Measurements from ENCODE around the gene SLC38A8. TPM values are rescaled to one million over a fixed set of nuclear protein-coding genes. Genes with fewer than 3 reads are reported as not detected.

SLC38A8 gene
- total RNA-seq, 2 experiments from 2014 or later = not detected

DNA sequence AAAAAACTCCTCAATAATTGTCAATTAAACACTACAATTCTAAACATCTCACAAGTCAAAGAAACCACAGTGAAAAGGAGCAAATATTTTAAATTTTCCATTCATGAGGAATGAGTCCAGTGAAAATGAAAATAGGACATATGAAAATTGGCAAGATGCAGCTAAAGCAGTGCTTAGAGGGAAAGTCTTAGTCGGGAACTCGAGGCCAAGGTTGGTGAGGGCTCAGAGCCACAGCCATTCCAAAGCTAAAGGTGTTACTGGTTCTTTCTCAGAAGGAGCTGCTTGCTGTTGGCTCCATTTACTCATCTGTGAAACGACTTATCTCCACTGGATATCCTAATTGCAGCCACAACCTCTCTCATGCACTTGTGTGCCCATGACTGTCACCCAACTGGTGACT, 6.5 kb downstream of the SLC38A8 start:
- no peak for DNase-seq
- TF ChIP-seq, protein P1, sequence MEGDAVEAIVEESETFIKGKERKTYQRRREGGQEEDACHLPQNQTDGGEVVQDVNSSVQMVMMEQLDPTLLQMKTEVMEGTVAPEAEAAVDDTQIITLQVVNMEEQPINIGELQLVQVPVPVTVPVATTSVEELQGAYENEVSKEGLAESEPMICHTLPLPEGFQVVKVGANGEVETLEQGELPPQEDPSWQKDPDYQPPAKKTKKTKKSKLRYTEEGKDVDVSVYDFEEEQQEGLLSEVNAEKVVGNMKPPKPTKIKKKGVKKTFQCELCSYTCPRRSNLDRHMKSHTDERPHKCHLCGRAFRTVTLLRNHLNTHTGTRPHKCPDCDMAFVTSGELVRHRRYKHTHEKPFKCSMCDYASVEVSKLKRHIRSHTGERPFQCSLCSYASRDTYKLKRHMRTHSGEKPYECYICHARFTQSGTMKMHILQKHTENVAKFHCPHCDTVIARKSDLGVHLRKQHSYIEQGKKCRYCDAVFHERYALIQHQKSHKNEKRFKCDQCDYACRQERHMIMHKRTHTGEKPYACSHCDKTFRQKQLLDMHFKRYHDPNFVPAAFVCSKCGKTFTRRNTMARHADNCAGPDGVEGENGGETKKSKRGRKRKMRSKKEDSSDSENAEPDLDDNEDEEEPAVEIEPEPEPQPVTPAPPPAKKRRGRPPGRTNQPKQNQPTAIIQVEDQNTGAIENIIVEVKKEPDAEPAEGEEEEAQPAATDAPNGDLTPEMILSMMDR (IDR thresholded peaks at IDR 0.05) = no peak
- H3K4me3 Mint-ChIP-seq = no peak overlapping the region
- no peaks in the 10 kb centered on the region for H3K36me3 ChIP-seq (ENCODE audit: insufficient read depth, low read length)
- no peak overlapping the region for H3K27ac ChIP-seq (ENCODE audit: low read depth in 1 of 2, low read length in 2 of 2)
- intact Hi-C loops (cut with DNase I, micrococcal nuclease) = no loop called here
- POLR2A ChIA-PET = no interaction called here
- H3K36me3 Mint-ChIP-seq (ENCODE audit: low read depth) = no peaks in the 10 kb centered on the region
- no peak overlapping the region for H3K4me3 ChIP-seq (ENCODE audit: low read length)
- H3K27me3 ChIP-seq (ENCODE audit: control insufficient read depth in 1 of 2, insufficient read depth in 2 of 2, low read length in 2 of 2) = no peaks in the 10 kb centered on the region
- peaks cover 4% of the 10 kb centered on the region for H3K27me3 Mint-ChIP-seq
- H3K9me3 Mint-ChIP-seq = no peaks in the 10 kb centered on the region
- ATAC-seq (ENCODE audit: poor library complexity) = no peak
- H3K27ac Mint-ChIP-seq = no peak overlapping the region
- H3K4me1 ChIP-seq (ENCODE audit: insufficient read depth, low read length) = no peaks in the 10 kb centered on the region
- CTCF ChIA-PET = no interaction called here
- no peaks in the 10 kb centered on the region for H3K4me1 Mint-ChIP-seq (ENCODE audit: low read depth)
- H3K9me3 ChIP-seq (ENCODE audit: control insufficient read depth in 1 of 2, insufficient read depth in 1 of 2, low read length in 2 of 2) = peaks cover 0 to 25% of the 10 kb centered on the region in 2 experiments

DNA sequence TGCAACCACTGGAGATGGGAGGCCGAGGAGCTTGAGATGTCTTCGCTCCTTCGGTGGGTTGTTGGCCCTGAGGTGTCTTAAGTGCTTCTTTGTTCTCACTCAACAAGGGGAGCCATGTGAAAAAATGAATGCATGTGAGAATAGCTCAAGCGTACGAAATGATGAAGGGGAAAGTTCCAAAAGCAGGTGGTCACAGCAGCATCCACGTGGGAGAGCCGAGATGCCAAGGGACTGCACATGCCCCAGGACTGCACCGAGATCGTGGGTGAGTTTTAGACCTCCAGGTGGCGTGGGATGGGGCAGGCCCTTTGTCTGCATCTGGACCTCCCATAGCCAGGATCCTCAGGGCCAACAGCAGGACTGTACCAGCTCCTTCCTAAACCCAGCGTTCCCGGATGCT, 8.1 kb downstream of the SLC38A8 start:
- H3K36me3 ChIP-seq (ENCODE audit: insufficient read depth, low read length) = no peaks in the 10 kb centered on the region
- Mint-ChIP-seq H3K9me3 (no peaks in the 10 kb centered on the region), H3K27me3 (peaks cover 11% of the 10 kb centered on the region), H3K4me1 (ENCODE audit: low read depth) (peaks cover 3% of the 10 kb centered on the region), H3K36me3 (ENCODE audit: low read depth) (no peaks in the 10 kb centered on the region), H3K4me3 (no peak overlapping the region), H3K27ac (no peak overlapping the region)
- H3K4me1 ChIP-seq (ENCODE audit: insufficient read depth, low read length) = peaks cover 2% of the 10 kb centered on the region
- peaks cover 0 to 27% of the 10 kb centered on the region in 2 experiments for H3K9me3 ChIP-seq (ENCODE audit: control insufficient read depth in 1 of 2, insufficient read depth in 1 of 2, low read length in 2 of 2)
- H3K4me3 ChIP-seq (ENCODE audit: low read length) = no peak overlapping the region
- TF ChIP-seq, protein P1 (IDR thresholded peaks at IDR 0.05) = no peak
- intact Hi-C loops (cut with DNase I, micrococcal nuclease) = no loop called here
- no peak for DNase-seq
- POLR2A ChIA-PET = no interaction called here
- no peaks in the 10 kb centered on the region for H3K27me3 ChIP-seq (ENCODE audit: control insufficient read depth in 1 of 2, insufficient read depth in 2 of 2, low read length in 2 of 2)
- H3K27ac ChIP-seq (ENCODE audit: low read depth in 1 of 2, low read length in 2 of 2) = no peak overlapping the region
- no peak for ATAC-seq (ENCODE audit: poor library complexity)
- CTCF ChIA-PET = no interaction called here

DNA sequence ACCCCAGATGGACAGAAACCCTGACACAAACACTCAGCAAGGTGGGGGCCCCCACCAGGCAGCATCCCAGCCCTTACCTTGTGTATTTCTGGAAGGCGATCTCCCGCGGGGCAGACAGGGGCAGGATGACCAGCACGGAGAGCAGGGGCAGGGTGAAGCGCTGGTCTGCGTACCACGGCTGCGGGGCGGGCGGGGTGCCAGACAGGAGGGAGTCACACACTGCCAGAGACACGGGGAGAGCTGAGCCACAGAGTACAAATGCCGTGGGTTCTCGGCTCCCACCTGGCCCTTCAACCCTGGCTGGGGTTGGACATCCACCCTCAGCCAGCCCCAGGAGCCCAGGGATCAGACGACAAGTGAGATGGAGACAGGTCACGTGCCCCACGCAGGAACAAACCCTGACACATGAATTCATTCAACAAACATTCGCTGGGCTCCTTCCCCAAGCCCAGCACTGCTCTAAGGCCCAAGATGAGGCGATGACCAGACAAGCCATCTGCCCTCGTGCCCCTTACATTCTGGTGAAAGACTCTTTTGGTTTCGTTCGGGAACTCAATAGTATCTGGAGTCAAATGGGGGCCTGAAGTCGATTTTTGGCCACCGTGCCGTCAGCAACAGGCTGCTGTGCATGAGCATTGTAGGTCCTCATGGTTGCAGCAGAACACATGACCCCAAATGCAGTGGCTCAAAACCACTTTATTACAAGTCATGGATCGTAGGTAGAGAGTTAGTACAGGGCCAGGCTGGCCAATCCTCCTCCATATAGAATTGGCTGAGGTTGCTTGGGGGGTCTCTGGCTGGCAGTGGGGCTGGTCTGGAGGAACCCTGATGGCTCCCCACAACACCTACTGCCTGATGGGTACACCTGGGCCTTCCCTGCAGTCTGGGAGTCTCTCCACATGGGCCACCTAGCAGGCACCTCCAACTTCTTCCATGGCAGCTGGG, 9.1 kb downstream of the SLC38A8 start:
- TF ChIP-seq, protein P1 (IDR thresholded peaks at IDR 0.05) = no peak
- ChIA-PET CTCF (no interaction called here), POLR2A (no interaction called here)
- Mint-ChIP-seq H3K27me3 (peaks cover 17% of the 10 kb centered on the region), H3K4me1 (ENCODE audit: low read depth) (peaks cover 7% of the 10 kb centered on the region), H3K27ac (no peak overlapping the region), H3K36me3 (ENCODE audit: low read depth) (no peaks in the 10 kb centered on the region), H3K9me3 (no peaks in the 10 kb centered on the region), H3K4me3 (no peak overlapping the region)
- Histone ChIP-seq H3K4me1 (ENCODE audit: insufficient read depth, low read length) (peaks cover 12% of the 10 kb centered on the region), H3K4me3 (ENCODE audit: low read length) (no peak overlapping the region), H3K27ac (ENCODE audit: low read depth in 1 of 2, low read length in 2 of 2) (no peak overlapping the region), H3K36me3 (ENCODE audit: insufficient read depth, low read length) (no peaks in the 10 kb centered on the region), H3K9me3 (ENCODE audit: control insufficient read depth in 1 of 2, insufficient read depth in 1 of 2, low read length in 2 of 2) (peaks cover 0 to 27% of the 10 kb centered on the region in 2 experiments), H3K27me3 (ENCODE audit: control insufficient read depth in 1 of 2, insufficient read depth in 2 of 2, low read length in 2 of 2) (peaks cover 0 to 5% of the 10 kb centered on the region in 2 experiments)
- DNase-seq = no peak
- ATAC-seq (ENCODE audit: poor library complexity) = no peak
- intact Hi-C loops (cut with DNase I, micrococcal nuclease) = no loop called here

Data from CD4-positive, alpha-beta T cell (primary cell).